Ishikawa (cell line): ENCODE data around the gene NUDT5.

Source experiments
- CEBPB ChIP-seq: IDR thresholded peaks from 2 replicates; pipeline ENCODE4 v1.6.1; 2012
- CREB1 ChIP-seq: IDR thresholded peaks from 2 replicates; pipeline ENCODE4 v1.6.1; 2012; ENCODE audit warnings: low read depth
- EGR1 ChIP-seq: IDR thresholded peaks from 2 replicates; pipeline ENCODE4 v1.6.1; 2012
- EP300 ChIP-seq: IDR thresholded peaks from 2 replicates; pipeline ENCODE4 v1.6.1; 2012; ENCODE audit warnings: borderline replicate concordance
- FOXM1 ChIP-seq: IDR thresholded peaks from 2 replicates; pipeline ENCODE4 v1.6.1; 2012; ENCODE audit warnings: low read depth, borderline replicate concordance
- NFIC ChIP-seq: IDR thresholded peaks from 2 replicates; pipeline ENCODE4 v1.6.1; 2012
- RAD21 ChIP-seq: IDR thresholded peaks from 2 replicates; pipeline ENCODE4 v1.6.1; 2012; ENCODE audit warnings: low read depth
- REST ChIP-seq: IDR thresholded peaks from 2 replicates; pipeline ENCODE4 v1.6.1; 2012; ENCODE audit warnings: low read depth, mild to moderate bottlenecking
- TAF1 ChIP-seq: IDR thresholded peaks from 2 replicates; pipeline ENCODE4 v1.6.1; 2012; ENCODE audit warnings: low read depth, mild to moderate bottlenecking
- TCF12 ChIP-seq: IDR thresholded peaks from 2 replicates; pipeline ENCODE4 v1.6.1; 2012; ENCODE audit warnings: low read depth
- TEAD4 ChIP-seq: IDR thresholded peaks from 2 replicates; pipeline ENCODE4 v1.6.1; 2012
- YY1 ChIP-seq: IDR thresholded peaks from 2 replicates; pipeline ENCODE4 v1.6.1; 2012; ENCODE audit warnings: low read depth
- ZBTB7A ChIP-seq: IDR thresholded peaks from 2 replicates; pipeline ENCODE4 v1.6.1; 2012; ENCODE audit warnings: low read depth
- TF ChIP-seq, protein P1 (sequence below): IDR thresholded peaks from 2 replicates; pipeline ENCODE4 v1.6.1; 2012
- TF ChIP-seq, protein P2 (sequence below): IDR thresholded peaks from 2 replicates; pipeline ENCODE4 v1.6.1; 2012

The NUDT5 gene

GRCh38 chr10:12195603-12196506 is at the start of gene NUDT5, which contains the start of gene CDC123:
NUDT5 (minus strand) TSS chr10:12195891; CDS start chr10:12186291, 9,600 bp downstream.
CDC123 (plus strand) TSS chr10:12196188; CDS start chr10:12196246, 58 bp downstream.
- TF ChIP-seq CEBPB = no peak
- TF ChIP-seq YY1 = peak; percentile 64
- no peak for TF ChIP-seq RAD21
- TF ChIP-seq, protein P1, sequence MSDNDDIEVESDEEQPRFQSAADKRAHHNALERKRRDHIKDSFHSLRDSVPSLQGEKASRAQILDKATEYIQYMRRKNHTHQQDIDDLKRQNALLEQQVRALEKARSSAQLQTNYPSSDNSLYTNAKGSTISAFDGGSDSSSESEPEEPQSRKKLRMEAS = peak; percentile 94
- TF ChIP-seq NFIC = peak; percentile 72
- TF ChIP-seq, protein P2, sequence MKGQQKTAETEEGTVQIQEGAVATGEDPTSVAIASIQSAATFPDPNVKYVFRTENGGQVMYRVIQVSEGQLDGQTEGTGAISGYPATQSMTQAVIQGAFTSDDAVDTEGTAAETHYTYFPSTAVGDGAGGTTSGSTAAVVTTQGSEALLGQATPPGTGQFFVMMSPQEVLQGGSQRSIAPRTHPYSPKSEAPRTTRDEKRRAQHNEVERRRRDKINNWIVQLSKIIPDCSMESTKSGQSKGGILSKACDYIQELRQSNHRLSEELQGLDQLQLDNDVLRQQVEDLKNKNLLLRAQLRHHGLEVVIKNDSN = 0 out of 2 replicates have a peak, but pooled peaks have one; percentile 14
- TF ChIP-seq FOXM1 = peak; percentile 39; the same call in 1 of the 2 replicates
- no peak for TF ChIP-seq CREB1
- TF ChIP-seq TCF12 = peak; percentile 61; the same call in 1 of the 2 replicates
- TF ChIP-seq TEAD4 = no peak
- 0 out of 2 replicates have a peak, but pooled peaks have one; percentile 14 for TF ChIP-seq REST
- TF ChIP-seq EGR1 = no peak
- TF ChIP-seq ZBTB7A = no peak
- TF ChIP-seq TAF1 = peak; percentile 80
- TF ChIP-seq EP300 = 0 out of 2 replicates have a peak, but pooled peaks have one; percentile 38

DNA sequence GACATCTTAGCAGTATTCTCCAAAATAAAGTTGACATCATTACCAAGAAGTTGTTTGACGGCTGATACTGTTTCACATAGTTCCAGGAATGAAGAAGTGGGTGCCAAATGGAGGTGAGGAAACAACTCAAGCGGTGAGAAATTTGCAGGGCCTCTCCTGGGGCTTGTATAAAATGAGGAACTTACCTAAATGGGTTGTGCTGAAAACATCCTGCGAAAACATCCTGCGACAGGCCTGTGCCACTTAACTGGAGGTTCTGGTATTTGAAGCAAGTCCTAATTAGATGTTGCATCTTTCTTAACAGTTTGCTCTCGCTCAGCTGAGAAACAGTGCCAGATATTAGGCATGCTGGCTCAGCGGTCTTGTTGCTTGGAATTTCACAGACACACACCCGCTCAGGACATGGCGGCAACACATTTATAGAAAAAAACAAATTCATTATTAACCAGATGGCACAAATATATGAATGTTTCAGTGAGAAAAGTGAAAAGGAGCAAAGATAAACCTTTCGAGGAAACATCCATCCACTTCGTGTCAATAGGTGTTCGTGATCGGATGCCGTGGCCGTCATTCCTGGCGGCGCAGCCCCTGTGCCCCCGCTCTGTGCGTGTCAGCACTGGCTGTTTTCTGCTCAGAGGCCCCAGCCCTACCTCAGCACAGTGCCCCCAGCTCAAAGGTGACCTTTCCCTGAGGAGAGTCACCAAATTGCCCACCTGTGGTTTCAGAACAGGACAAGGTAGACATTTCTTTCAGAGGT is 48.4 kb upstream of the NUDT5 start:
- TF ChIP-seq CEBPB = no peak
- TF ChIP-seq FOXM1 = no peak
- TF ChIP-seq YY1 = no peak
- TF ChIP-seq RAD21 = no peak
- no peak for TF ChIP-seq NFIC
- TF ChIP-seq EGR1 = no peak
- no peak for TF ChIP-seq EP300
- TF ChIP-seq, protein P1 = no peak
- no peak for TF ChIP-seq REST
- no peak for TF ChIP-seq ZBTB7A
- TF ChIP-seq, protein P2 = no peak
- no peak for TF ChIP-seq TEAD4
- TF ChIP-seq CREB1 = no peak

GRCh38 chr10:12241810-12242529 is 46.3 kb upstream of the NUDT5 start:
- no peak for TF ChIP-seq TEAD4
- no peak for TF ChIP-seq CEBPB
- TF ChIP-seq TAF1 = no peak
- no peak for TF ChIP-seq YY1
- no peak for TF ChIP-seq EP300

DNA sequence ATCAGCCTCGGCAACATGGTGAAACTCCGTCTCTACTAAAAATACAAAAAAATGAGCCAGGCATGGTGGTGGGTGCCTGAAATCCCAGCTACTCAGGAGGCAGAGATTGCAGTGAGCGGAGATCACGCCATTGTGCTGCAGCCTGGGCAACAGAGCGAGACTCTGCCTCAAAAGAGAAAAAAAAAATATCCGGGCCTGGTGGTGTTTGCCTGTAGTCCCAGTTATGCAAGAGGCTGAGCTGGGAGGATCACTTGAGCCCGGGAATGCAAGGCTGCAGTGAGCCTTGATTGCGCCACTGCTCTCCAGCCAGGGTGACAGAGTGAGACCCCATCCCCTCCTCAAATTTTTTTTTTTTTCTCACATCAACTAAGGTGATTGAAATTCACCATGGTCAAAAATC is 43.1 kb upstream of the NUDT5 start:
- TF ChIP-seq CEBPB (no peak), REST (no peak), EP300 (no peak), EGR1 (no peak), CREB1 (no peak), TAF1 (no peak), TEAD4 (no peak), FOXM1 (no peak), YY1 (no peak), ZBTB7A (no peak), TCF12 (no peak), NFIC (no peak), RAD21 (no peak)
- TF ChIP-seq, protein P2 = no peak
- TF ChIP-seq, protein P1 = no peak
